ENCODE measurements around the gene SEZ6L.

SEZ6L gene

GRCh38 chr22:26251869-26252268 lies 82.6 kb downstream of the SEZ6L start:
- H3K4me3 ChIP-seq (ENCODE audit: low read depth, low read length), result no peak overlapping the region
- TF ChIP-seq, protein P1, sequence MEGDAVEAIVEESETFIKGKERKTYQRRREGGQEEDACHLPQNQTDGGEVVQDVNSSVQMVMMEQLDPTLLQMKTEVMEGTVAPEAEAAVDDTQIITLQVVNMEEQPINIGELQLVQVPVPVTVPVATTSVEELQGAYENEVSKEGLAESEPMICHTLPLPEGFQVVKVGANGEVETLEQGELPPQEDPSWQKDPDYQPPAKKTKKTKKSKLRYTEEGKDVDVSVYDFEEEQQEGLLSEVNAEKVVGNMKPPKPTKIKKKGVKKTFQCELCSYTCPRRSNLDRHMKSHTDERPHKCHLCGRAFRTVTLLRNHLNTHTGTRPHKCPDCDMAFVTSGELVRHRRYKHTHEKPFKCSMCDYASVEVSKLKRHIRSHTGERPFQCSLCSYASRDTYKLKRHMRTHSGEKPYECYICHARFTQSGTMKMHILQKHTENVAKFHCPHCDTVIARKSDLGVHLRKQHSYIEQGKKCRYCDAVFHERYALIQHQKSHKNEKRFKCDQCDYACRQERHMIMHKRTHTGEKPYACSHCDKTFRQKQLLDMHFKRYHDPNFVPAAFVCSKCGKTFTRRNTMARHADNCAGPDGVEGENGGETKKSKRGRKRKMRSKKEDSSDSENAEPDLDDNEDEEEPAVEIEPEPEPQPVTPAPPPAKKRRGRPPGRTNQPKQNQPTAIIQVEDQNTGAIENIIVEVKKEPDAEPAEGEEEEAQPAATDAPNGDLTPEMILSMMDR (IDR thresholded peaks at IDR 0.05; ENCODE audit: control insufficient read depth, extremely low read depth, insufficient read depth), result no peak
- DNase-seq (ENCODE audit: low read depth), result no peak

GRCh38 chr22:26259510-26259909 lies 90.2 kb downstream of the SEZ6L start:
- DNase-seq (ENCODE audit: low read depth), result peak; percentile 1
- TF ChIP-seq, protein P1 (IDR thresholded peaks at IDR 0.05; ENCODE audit: control insufficient read depth, extremely low read depth, insufficient read depth), result no peak
- H3K4me3 ChIP-seq (ENCODE audit: low read depth, low read length), result no peak overlapping the region

DNA sequence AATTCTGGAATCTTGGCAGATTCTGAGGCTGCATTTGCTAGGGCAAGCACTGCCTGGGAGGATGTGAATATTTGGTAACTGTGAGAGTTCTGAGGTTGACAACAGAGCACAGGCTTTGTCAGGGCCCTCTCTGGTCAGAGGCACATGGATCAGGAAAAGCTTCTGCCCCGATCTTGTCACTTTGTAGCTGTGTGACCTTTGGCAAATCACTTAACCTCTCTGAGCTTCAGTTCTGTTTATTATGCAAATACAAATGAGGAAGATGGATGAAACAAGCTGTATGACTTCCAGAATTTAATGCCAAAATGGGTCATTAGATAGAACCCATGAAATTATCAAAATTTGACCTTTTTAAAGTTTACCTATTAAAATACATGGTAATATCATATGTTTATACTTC lies 94.9 kb downstream of the SEZ6L start:
- DNase-seq (ENCODE audit: low read depth), result no peak
- TF ChIP-seq, protein P1 (IDR thresholded peaks at IDR 0.05; ENCODE audit: control insufficient read depth, extremely low read depth, insufficient read depth), result no peak
- H3K4me3 ChIP-seq (ENCODE audit: low read depth, low read length), result no peak overlapping the region

DNA sequence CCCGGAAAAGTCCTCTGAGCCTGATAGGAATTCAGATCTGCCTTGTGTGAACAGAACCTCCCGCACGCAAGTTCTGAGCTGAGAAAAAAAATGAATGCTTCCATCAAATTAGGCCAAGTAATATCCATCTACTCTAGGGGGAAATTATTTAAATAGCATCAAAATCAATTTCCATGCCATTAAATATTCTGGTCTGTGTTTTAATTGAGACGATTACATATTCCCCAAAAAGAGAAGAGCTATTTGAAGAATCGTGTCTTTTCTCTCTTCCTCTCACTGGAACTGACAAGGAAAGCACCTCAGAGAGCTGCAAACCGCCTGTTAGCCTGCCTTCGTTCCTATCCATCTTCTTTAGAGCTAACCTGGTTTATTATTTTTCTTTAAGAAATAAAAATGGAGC lies 96.0 kb downstream of the SEZ6L start:
- TF ChIP-seq, protein P1 (IDR thresholded peaks at IDR 0.05; ENCODE audit: control insufficient read depth, extremely low read depth, insufficient read depth), result no peak
- no peak for DNase-seq (ENCODE audit: low read depth)
- H3K4me3 ChIP-seq (ENCODE audit: low read depth, low read length), result no peak overlapping the region

DNA sequence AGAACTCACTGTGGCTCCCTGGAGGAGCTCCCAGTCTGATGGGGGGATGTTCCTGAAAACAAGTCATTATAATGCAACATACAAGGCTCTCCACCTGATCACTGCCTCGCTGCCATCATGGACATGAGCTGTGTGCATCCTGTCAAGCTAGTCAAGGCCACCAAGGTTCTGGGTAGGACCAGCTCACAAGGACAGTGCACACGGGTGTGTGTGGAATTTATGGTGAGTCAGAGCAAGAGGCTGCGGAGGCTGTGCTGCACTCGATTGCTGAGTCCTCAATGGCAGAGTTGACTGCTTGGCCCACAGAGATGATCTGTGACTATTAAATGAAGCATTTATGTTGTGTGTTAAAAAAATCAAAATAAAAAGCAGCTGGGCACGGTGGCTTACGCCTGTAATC lies 96.6 kb downstream of the SEZ6L start:
- TF ChIP-seq, protein P1 (IDR thresholded peaks at IDR 0.05; ENCODE audit: control insufficient read depth, extremely low read depth, insufficient read depth), result no peak
- H3K4me3 ChIP-seq (ENCODE audit: low read depth, low read length), result no peak overlapping the region
- no peak for DNase-seq (ENCODE audit: low read depth)

DNA sequence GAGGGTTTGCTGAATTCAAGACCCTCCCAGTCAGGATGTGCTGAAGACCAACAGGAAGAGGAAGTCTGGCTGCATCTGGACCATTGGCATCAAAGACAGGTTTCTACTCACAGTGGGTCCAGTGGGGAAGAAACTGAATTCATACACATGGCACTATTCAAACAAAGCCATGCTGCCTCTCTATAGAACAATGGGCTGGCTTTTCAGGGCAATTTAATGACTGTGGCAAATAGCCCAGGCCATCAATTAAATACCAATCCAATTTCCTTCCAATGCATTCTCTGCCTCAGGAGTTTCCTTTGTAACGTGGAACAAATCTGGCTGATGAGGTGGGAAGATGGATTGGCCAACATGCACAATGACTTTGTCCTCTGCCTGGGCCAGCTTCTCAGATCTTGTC lies 98.6 kb downstream of the SEZ6L start:
- DNase-seq (ENCODE audit: low read depth), result no peak
- H3K4me3 ChIP-seq (ENCODE audit: low read depth, low read length), result no peak overlapping the region
- TF ChIP-seq, protein P1 (IDR thresholded peaks at IDR 0.05; ENCODE audit: control insufficient read depth, extremely low read depth, insufficient read depth), result no peak

- TF ChIP-seq, protein P1 (IDR thresholded peaks at IDR 0.05; ENCODE audit: control insufficient read depth, extremely low read depth, insufficient read depth), result no peak
- H3K4me3 ChIP-seq (ENCODE audit: low read depth, low read length), result no peak overlapping the region
- DNase-seq (ENCODE audit: low read depth), result no peak
These were observed 100.3 kb downstream of the SEZ6L start for GRCh38 chr22:26269572-26269971.
